ENCODE results near the gene PHF12. TPM values are rescaled to one million over a fixed set of nuclear protein-coding genes. Genes with fewer than 3 reads are reported as not detected.

Gene PHF12
- polyA plus RNA-seq, 1 experiment: 16.5 TPM

DNA sequence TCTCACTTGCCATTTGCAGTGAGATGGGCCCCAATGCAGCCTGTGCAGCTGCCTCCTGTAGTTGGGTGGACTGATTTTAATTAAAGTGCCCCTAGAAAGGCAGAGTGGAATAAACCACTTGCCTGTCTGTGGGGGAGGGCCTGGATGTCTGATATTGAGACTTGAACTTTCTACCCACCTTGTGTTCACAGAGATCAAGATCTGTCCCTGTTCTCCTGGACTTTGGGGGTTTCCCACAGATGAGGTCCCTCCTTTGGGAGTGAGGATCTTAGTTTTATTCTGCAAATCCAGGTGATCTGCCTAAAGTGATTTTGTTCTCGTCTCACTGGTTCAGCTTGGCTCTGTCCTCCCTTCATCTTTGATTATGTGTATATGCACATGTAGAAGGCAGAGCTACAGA, 40.8 kb downstream of the PHF12 start:
- ChIA-PET CTCF (interaction anchor here (0.9 to 7.4 kb wide), 8 partner anchors 7 to 183 kb away, joined by 3 to 48 read pairs (median 4); partner anchors contain the start of genes NEK8 and TLCD1), POLR2A (no interaction called here)
- H3K36me3 ChIP-seq (ENCODE audit: control insufficient read depth, insufficient read depth, low read length): peaks cover 47% of the 10 kb centered on the region
- TF ChIP-seq, protein P1, sequence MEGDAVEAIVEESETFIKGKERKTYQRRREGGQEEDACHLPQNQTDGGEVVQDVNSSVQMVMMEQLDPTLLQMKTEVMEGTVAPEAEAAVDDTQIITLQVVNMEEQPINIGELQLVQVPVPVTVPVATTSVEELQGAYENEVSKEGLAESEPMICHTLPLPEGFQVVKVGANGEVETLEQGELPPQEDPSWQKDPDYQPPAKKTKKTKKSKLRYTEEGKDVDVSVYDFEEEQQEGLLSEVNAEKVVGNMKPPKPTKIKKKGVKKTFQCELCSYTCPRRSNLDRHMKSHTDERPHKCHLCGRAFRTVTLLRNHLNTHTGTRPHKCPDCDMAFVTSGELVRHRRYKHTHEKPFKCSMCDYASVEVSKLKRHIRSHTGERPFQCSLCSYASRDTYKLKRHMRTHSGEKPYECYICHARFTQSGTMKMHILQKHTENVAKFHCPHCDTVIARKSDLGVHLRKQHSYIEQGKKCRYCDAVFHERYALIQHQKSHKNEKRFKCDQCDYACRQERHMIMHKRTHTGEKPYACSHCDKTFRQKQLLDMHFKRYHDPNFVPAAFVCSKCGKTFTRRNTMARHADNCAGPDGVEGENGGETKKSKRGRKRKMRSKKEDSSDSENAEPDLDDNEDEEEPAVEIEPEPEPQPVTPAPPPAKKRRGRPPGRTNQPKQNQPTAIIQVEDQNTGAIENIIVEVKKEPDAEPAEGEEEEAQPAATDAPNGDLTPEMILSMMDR (IDR thresholded peaks at IDR 0.05; ENCODE audit: insufficient read depth, low read depth, low read length): no peak
- no peaks in the 10 kb centered on the region for H3K27me3 ChIP-seq (ENCODE audit: control insufficient read depth, insufficient read depth, low read length)
- H3K4me3 ChIP-seq (ENCODE audit: low read depth, low read length): no peak overlapping the region
- DNase-seq (ENCODE audit: low read depth): no peak

DNA sequence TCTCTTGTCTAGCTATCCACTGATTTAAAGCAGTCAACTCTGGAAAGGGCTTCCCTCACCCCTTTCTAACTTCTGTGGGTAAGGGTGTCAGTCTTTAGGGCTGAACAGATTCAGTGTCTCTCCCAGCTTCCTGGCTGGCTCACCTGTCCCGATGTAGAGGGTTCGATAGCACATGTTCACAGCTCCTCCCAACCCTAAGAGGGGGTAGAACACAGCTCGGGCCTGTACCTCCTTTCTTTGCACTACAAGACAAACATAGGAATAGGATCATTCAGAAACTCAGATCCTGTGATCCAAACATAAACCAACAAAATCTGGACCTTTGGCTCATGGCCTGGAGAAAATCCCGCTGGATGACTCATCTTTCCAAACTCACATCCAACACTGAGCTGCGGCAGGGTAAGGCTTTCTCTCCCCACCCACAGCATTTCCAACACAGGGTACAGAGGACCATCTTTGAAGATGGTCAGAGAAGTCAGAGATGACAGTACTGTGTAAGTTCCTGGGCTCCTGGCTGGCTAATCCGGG, 42.6 kb downstream of the PHF12 start:
- TF ChIP-seq, protein P1 (IDR thresholded peaks at IDR 0.05; ENCODE audit: insufficient read depth, low read depth, low read length): no peak
- H3K4me3 ChIP-seq (ENCODE audit: low read depth, low read length): no peak overlapping the region

DNA sequence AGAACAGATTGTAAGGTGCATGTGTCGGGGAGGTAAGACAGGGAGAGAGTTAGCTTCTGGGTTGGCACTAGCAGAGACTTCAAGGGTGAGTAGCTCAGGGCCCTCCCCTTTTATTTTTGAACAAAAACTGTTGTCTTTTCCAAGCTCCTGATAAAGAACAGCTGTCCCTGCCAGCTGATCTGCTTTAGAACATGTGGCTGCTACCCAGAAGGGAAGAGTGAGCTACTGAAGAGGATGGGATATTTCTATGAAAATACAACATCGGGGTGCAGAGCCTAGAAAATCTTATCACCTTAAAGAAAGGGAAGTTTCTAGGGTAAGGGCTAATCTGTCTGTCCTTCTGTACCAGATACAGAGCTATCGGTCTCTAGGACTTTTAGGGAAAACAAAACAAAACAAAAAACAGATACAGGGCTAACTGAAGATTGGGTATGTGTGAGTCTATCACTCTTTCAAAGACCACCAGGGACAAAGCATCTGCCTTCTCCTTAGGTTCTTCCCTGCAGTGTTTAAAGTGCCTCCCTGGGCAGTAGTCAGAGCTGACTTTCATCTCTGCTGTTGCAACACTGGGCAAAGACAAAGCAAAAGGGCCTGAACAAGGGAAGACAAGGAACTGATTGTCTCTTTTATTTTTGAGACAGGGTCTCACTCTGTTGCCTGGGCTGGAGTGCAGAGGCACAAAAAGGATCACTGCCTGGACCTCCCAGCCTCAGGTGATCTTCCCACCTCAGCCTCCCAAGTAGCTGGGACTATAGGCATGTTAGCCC, 43.4 kb downstream of the PHF12 start:
- DNase-seq (ENCODE audit: low read depth): no peak
- no peaks in the 10 kb centered on the region for H3K27me3 ChIP-seq (ENCODE audit: control insufficient read depth, insufficient read depth, low read length)
- TF ChIP-seq, protein P1 (IDR thresholded peaks at IDR 0.05; ENCODE audit: insufficient read depth, low read depth, low read length): no peak
- ChIA-PET POLR2A (no interaction called here), CTCF (interaction anchor here (1.0 to 7.4 kb wide), 11 partner anchors 9 to 209 kb away, joined by 3 to 48 read pairs (median 6); partner anchors contain the start of genes FLOT2, NEK8 and TLCD1)
- H3K4me3 ChIP-seq (ENCODE audit: low read depth, low read length): no peak overlapping the region
- peaks cover 33% of the 10 kb centered on the region for H3K36me3 ChIP-seq (ENCODE audit: control insufficient read depth, insufficient read depth, low read length)

More for the DNA sequence above, 42.6 kb downstream of the PHF12 start:
- H3K27me3 ChIP-seq (ENCODE audit: control insufficient read depth, insufficient read depth, low read length): no peaks in the 10 kb centered on the region
- peaks cover 40% of the 10 kb centered on the region for H3K36me3 ChIP-seq (ENCODE audit: control insufficient read depth, insufficient read depth, low read length)
- DNase-seq (ENCODE audit: low read depth): peak; percentile 40
- ChIA-PET POLR2A (no interaction called here), CTCF (interaction anchor here (0.6 to 7.4 kb wide), 13 partner anchors 9 to 208 kb away, joined by 3 to 48 read pairs (median 5); partner anchors contain the start of genes FLOT2, NEK8 and TLCD1)

DNA sequence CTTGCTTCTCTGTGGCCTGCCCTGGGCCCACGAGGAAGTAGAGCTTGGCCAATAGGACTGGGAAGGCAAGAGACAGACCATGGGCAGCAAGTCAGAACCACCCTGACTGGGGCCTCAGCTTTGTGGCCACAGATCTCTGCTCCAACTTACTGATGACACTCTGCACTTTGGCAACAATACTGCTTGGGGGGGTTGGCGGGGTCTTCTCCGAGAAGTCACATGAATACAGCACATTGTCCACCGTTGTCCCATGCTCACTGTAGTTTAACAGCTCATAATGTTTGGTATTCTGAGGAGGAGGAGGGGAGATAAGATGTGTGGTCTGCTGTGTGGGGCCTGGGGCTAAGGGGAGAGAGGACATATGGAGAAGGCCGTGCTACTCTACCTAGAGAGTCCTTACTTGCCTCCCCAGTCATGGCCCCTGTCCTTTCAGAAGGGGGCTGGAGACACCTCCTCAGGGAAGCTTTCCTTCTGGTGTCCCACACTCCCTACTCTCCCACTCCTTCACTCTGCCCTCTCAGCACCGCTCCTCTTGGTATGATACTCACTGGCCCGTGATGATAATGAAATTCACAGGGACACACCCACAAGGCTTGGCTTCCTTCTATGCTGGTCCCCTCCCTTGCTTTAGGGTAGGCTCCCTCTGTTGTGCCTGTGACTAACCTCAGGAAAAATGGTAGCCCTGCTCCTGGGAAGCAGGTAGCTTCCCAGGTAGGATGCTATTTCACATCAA, 44.4 kb downstream of the PHF12 start:
- TF ChIP-seq, protein P1 (IDR thresholded peaks at IDR 0.05; ENCODE audit: insufficient read depth, low read depth, low read length): no peak
- no peak for DNase-seq (ENCODE audit: low read depth)
- POLR2A ChIA-PET: no interaction called here
- CTCF ChIA-PET: interaction anchor here (1.1 to 7.4 kb wide), 9 partner anchors 9 to 179 kb away, joined by 3 to 48 read pairs (median 6); partner anchors contain the start of genes FLOT2, NEK8 and TLCD1
- H3K4me3 ChIP-seq (ENCODE audit: low read depth, low read length): no peak overlapping the region
- H3K36me3 ChIP-seq (ENCODE audit: control insufficient read depth, insufficient read depth, low read length): peaks cover 24% of the 10 kb centered on the region
- H3K27me3 ChIP-seq (ENCODE audit: control insufficient read depth, insufficient read depth, low read length): no peaks in the 10 kb centered on the region

DNA sequence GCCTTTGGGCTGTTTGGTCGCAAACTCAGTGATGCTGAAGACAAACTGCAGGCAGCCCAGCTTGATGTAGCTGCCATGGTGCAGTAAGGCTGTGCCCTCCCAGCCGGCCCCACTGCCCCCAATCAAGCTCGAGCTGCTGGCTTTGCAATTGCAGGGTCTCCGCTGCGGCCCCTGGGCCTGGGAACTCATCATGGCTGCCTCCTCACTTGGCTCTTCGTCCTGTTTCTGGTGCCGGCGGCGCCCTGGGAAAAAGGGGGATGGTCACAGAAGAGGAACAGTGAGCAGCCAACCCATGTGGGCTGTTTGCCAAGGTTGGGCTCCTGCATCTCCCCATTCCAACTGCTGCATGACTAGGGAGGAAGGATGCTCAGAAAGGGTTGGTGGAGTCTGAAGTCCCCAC, 45.0 kb downstream of the PHF12 start:
- Histone ChIP-seq H3K27me3 (ENCODE audit: control insufficient read depth, insufficient read depth, low read length) (no peaks in the 10 kb centered on the region), H3K4me3 (ENCODE audit: low read depth, low read length) (no peak overlapping the region), H3K36me3 (ENCODE audit: control insufficient read depth, insufficient read depth, low read length) (peaks cover 21% of the 10 kb centered on the region)
- CTCF ChIA-PET: interaction anchor here (1.8 to 7.4 kb wide), 4 partner anchors 11 to 179 kb away, joined by 3 to 48 read pairs (median 26); partner anchors contain the start of genes NEK8 and TLCD1
- TF ChIP-seq, protein P1 (IDR thresholded peaks at IDR 0.05; ENCODE audit: insufficient read depth, low read depth, low read length): no peak
- POLR2A ChIA-PET: no interaction called here
- DNase-seq (ENCODE audit: low read depth): no peak

Data from BJ (cell line).